H1 (cell line): ENCODE measurements around the gene NSUN2. TPM values are rescaled to one million over a fixed set of nuclear protein-coding genes. Genes with fewer than 3 reads are reported as not detected.

Experiments used
- SIN3A ChIP-seq, 2 experiments: IDR thresholded peaks in 1 of 2; conservative IDR thresholded peaks in 1 of 2; 2 replicates each; pipeline ENCODE4 v1.6.1; 2011 to 2012; ENCODE audit warnings: low read length in 2 of 2, improper control_type of control experiment in 1 of 2, low read depth in 1 of 2, mild to moderate bottlenecking in 1 of 2
- polyA plus RNA-seq, 7 experiments: library from polyadenylated mRNA; depleted of rRNA in 3 of 7; stranded (reverse) in 5 of 7; unstranded in 2 of 7; fragments of >200 nt in 5 of 7; fragments of 200-250 nt in 2 of 7; gene quantifications; 1 replicate in 5 of 7; 2 replicates in 1 of 7; 4 replicates in 1 of 7; pipeline versions ENCODE4 v1.2.1 to v1.2.3, GENCODE V29; 2011 to 2013; ENCODE audit warnings: missing spikeins in 2 of 7, mixed read lengths in 2 of 7
- total RNA-seq: library from RNA; stranded (reverse); fragmentation: NEBNext Ultra II Directional; extraction: Animal tissue kit (Norgen Biotek cat#: 25700); gene quantifications from 2 replicates; pipeline ENCODE4 v1.2.1, GENCODE V29; 2021
- TF ChIP-seq, protein P1 (sequence below): IDR thresholded peaks from 2 replicates; pipeline ENCODE4 v1.6.1; 2011; ENCODE audit warnings: low read depth, mild to moderate bottlenecking, low read length; ENCODE audit not compliant: insufficient read depth

The NSUN2 gene
- total and polyA plus RNA-seq, 2 of the 8 experiments (the other 6 are each of a cell fraction or from before 2014, with no cell fraction given) = 47.3 to 94.7 TPM

DNA sequence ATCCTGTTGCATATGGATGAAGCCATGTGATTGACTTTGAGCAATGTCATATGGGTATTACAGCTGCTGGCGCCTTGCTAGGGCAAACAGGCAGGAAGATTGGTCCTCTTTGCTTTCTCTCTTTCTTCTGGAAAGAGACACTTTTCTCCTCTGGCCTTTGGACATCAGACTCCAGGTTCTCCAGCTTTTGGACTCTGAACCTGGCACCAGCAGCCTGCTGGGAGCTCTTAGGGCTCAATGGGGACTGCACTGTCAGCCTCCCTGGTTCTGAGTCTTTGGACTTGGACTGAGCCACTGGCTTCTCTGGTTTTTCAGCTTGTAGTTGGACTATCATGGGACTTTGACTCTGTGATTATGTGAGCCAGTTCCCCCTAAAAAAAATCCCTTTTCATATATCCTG, 45.5 kb upstream of the NSUN2 start (continued):
- TF ChIP-seq, protein P1, sequence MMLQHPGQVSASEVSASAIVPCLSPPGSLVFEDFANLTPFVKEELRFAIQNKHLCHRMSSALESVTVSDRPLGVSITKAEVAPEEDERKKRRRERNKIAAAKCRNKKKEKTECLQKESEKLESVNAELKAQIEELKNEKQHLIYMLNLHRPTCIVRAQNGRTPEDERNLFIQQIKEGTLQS = no peak
- no peak for TF ChIP-seq SIN3A (conservative IDR thresholded peaks at IDR 0.05 in 1 of 2, IDR thresholded peaks at IDR 0.05 in 1 of 2; ENCODE audit: low read depth in 1 of 2, low read length in 2 of 2)
